Esophagus muscularis mucosa (tissue), 4 donors: ENCODE results near the gene WBP2. TPM values are rescaled to one million over a fixed set of nuclear protein-coding genes. Genes with fewer than 3 reads are reported as not detected.

Source experiments
- DNase-seq: peaks from one replicate; pipeline ENCODE4 v3.0.0-alpha.2; 2017; ENCODE audit errors: extremely low spot score
- H3K27ac ChIP-seq, 4 donors: fragments of 200-600 bp; sonication (generic); replicated peaks in 1 of 4; 1 replicate in 3 of 4; 2 replicates in 1 of 4; pipeline ENCODE4 v1.5.1; 2016 to 2019; ENCODE audit warnings: mild to moderate bottlenecking in 1 of 4
- H3K27me3 ChIP-seq, 4 donors: fragments of 200-600 bp; sonication (generic); one replicate each; pipeline versions ENCODE4 v1.5.1 to v1.6.0; 2016 to 2019
- H3K36me3 ChIP-seq, 4 donors: fragments of 200-600 bp; sonication (generic); one replicate each; pipeline ENCODE4 v1.5.1; 2016 to 2019
- H3K4me1 ChIP-seq, 4 donors: fragments of 200-600 bp; sonication (generic); one replicate each; pipeline ENCODE4 v1.5.1; 2016 to 2019
- H3K4me3 ChIP-seq, 4 donors: fragments of 200-600 bp; sonication (generic); 1 replicate in 2 of 4; 2 replicates in 2 of 4; pipeline ENCODE4 v1.5.1; 2016 to 2019; ENCODE audit warnings: mild to moderate bottlenecking in 4 of 4, moderate library complexity in 1 of 4
- H3K9me3 ChIP-seq, 4 donors: fragments of 200-600 bp; sonication (generic); 1 replicate in 3 of 4; 2 replicates in 1 of 4; pipeline ENCODE4 v1.5.1; 2016 to 2019
- CTCF ChIP-seq, 3 experiments: fragments of 200-600 bp in 2 of 3; fragments of 450-650 bp in 1 of 3; sonication (generic) in 2 of 3; IDR thresholded peaks; one replicate each; pipeline ENCODE4 v1.5.1; 2017 to 2019; ENCODE audit warnings: antibody characterized with exemption in 3 of 3, mild to moderate bottlenecking in 2 of 3, moderate library complexity in 1 of 3
- EP300 ChIP-seq: sonication (generic); formaldehyde crosslinking; IDR thresholded peaks from one replicate; pipeline ENCODE4 v1.6.1; 2017; ENCODE audit warnings: antibody characterized with exemption
- POLR2A ChIP-seq: fragments of 450-650 bp; IDR thresholded peaks from one replicate; pipeline ENCODE4 v1.6.1; 2017; ENCODE audit warnings: antibody characterized with exemption, moderate library complexity, mild to moderate bottlenecking, low read depth
- POLR2AphosphoS5 ChIP-seq, 2 donors: sonication (generic); formaldehyde crosslinking; IDR thresholded peaks; one replicate each; pipeline ENCODE4 v1.6.1; 2017; ENCODE audit warnings: antibody characterized with exemption in 2 of 2
- WGBS: methylation state at CpG from one replicate; pipeline ENCODE4 v1.1.5; 2018; 5-methylcytosine and 5-hydroxymethylcytosine counted together
- intact Hi-C: fragments of 100-400 bp; cut with DNase I; formaldehyde crosslinking; loops from one replicate; pipeline ENCODE4 v1.15.1; 2023
- total RNA-seq, 4 donors: library from RNA; depleted of rRNA; stranded (reverse); fragments of >200 nt; gene quantifications; one replicate each; pipeline versions ENCODE4 v1.1.0 to v1.2.1, GENCODE V29; 2016

The WBP2 gene
- total RNA-seq, 4 donors from 2014 or later, result 48.2 to 95.8 (median 85.2) TPM

DNA sequence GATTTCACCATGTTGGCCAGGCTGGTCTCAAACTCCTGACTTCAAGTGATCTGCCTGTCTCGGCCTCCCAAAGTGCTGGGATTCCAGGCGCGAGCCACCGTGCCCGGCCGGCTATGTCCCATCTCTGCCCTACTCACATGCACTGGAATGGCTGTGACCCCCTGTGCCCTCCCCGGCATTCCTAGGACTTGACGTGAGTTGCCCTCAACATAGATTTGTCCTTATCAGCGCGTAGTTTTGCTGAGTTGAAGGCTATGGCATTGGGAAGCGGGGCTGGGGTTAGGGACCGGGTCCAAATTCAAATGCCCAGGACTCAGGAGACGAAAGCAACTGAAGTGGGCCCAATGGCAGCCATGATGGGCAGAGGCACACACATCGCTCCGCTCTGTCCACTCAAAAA is 16.7 kb downstream of the WBP2 start:
- WGBS, result 94% methylated on average over 15 of the region's 15 CpGs
- no peak overlapping the region for H3K27ac ChIP-seq
- intact Hi-C loops, result no loop called here
- no peak overlapping the region for H3K4me3 ChIP-seq
- H3K4me1 ChIP-seq, result peaks cover 0 to 15% (median 12%) of the 10 kb centered on the region in 4 donors
- H3K9me3 ChIP-seq, result no peaks in the 10 kb centered on the region
- H3K36me3 ChIP-seq, result peaks cover 0 to 78% (median 23%) of the 10 kb centered on the region in 4 donors
- DNase-seq, result no peak
- H3K27me3 ChIP-seq, result no peaks in the 10 kb centered on the region
- TF ChIP-seq CTCF (IDR thresholded peaks at IDR 0.05), result no peak
- no peak for TF ChIP-seq POLR2AphosphoS5 (IDR thresholded peaks at IDR 0.05)
- TF ChIP-seq EP300, result no peak
- TF ChIP-seq POLR2A, result no peak

GRCh38 chr17:75837899-75838298 is 17.2 kb downstream of the WBP2 start:
- no peaks in the 10 kb centered on the region for H3K27me3 ChIP-seq
- H3K4me1 ChIP-seq, result peaks cover 0 to 20% (median 15%) of the 10 kb centered on the region in 4 donors
- H3K9me3 ChIP-seq, result no peaks in the 10 kb centered on the region
- no peak overlapping the region for H3K27ac ChIP-seq
- intact Hi-C loops, result no loop called here
- TF ChIP-seq POLR2A, result no peak
- TF ChIP-seq EP300, result no peak
- no peak for TF ChIP-seq CTCF (IDR thresholded peaks at IDR 0.05)
- no peak for TF ChIP-seq POLR2AphosphoS5 (IDR thresholded peaks at IDR 0.05)
- 81% methylated on average over 7 of the region's 7 CpGs for WGBS
- no peak overlapping the region for H3K4me3 ChIP-seq
- DNase-seq, result no peak
- H3K36me3 ChIP-seq, result peaks cover 0 to 76% (median 23%) of the 10 kb centered on the region in 4 donors

GRCh38 chr17:75836605-75837004 is 18.5 kb downstream of the WBP2 start:
- DNase-seq, result no peak
- intact Hi-C loops, result no loop called here
- no peaks in the 10 kb centered on the region for H3K27me3 ChIP-seq
- no peaks in the 10 kb centered on the region for H3K9me3 ChIP-seq
- H3K27ac ChIP-seq, result no peak overlapping the region
- H3K4me1 ChIP-seq, result peaks cover 10 to 27% (median 22%) of the 10 kb centered on the region in 4 donors
- 87% methylated on average over 9 of the region's 9 CpGs for WGBS
- TF ChIP-seq POLR2AphosphoS5 (IDR thresholded peaks at IDR 0.05), result no peak
- no peak for TF ChIP-seq POLR2A
- no peak for TF ChIP-seq CTCF (IDR thresholded peaks at IDR 0.05)
- no peak for TF ChIP-seq EP300
- peaks cover 0 to 66% (median 23%) of the 10 kb centered on the region in 4 donors for H3K36me3 ChIP-seq
- H3K4me3 ChIP-seq, result no peak overlapping the region

- DNase-seq, result no peak
These were observed 19.5 kb downstream of the WBP2 start for GRCh38 chr17:75835654-75835987.

More at GRCh38 chr17:75835654-75835987, 19.5 kb downstream of the WBP2 start:
- intact Hi-C loops, result no loop called here
- no peaks in the 10 kb centered on the region for H3K9me3 ChIP-seq
- H3K4me1 ChIP-seq, result peaks cover 10 to 27% (median 22%) of the 10 kb centered on the region in 4 donors
- WGBS, result 55% methylated on average over 5 of the region's 9 CpGs
- no peak for TF ChIP-seq POLR2A
- no peak for TF ChIP-seq POLR2AphosphoS5 (IDR thresholded peaks at IDR 0.05)
- TF ChIP-seq EP300, result no peak
- TF ChIP-seq CTCF (IDR thresholded peaks at IDR 0.05), result no peak
- no peaks in the 10 kb centered on the region for H3K27me3 ChIP-seq
- no peak overlapping the region for H3K27ac ChIP-seq
- H3K36me3 ChIP-seq, result peaks cover 0 to 73% (median 23%) of the 10 kb centered on the region in 4 donors
- H3K4me3 ChIP-seq, result no peak overlapping the region
